HL-60/S4 treated with retinoic acid at 250 ng/mL for 4 days and 3 days (cell line): ENCODE measurements around the gene RASSF7.

Source experiments
- in situ Hi-C: fragments of 300-500 bp; cut with MboI; formaldehyde crosslinking; loops from 2 replicates; pipeline ENCODE4 v1.7.0; 2022; ENCODE audit warnings: low sequenced_read_pairs

RASSF7 gene

DNA sequence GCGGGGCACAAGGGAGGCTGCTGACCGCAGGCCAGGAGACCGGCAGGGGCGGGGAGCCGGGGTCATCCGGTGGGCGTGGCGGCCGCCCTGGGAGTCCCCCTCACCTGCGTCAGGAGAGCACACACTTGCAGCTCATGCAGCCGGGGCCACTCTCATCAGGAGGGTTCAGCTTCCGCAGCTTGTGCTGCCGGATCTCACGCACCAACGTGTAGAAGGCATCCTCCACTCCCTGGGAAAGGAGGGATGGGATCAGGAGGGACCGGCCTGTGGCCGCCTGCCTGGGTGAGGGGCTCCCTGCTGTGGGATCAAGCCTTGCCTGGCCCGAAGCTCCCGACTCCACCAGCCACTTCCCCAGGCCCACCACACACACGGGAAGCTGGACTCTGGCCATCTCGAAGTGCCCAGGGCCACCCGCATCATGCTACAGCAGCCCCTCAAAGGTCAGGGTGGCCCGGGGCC, 28.2 kb upstream of the RASSF7 start:
- in situ Hi-C loops, result no loop called here

DNA sequence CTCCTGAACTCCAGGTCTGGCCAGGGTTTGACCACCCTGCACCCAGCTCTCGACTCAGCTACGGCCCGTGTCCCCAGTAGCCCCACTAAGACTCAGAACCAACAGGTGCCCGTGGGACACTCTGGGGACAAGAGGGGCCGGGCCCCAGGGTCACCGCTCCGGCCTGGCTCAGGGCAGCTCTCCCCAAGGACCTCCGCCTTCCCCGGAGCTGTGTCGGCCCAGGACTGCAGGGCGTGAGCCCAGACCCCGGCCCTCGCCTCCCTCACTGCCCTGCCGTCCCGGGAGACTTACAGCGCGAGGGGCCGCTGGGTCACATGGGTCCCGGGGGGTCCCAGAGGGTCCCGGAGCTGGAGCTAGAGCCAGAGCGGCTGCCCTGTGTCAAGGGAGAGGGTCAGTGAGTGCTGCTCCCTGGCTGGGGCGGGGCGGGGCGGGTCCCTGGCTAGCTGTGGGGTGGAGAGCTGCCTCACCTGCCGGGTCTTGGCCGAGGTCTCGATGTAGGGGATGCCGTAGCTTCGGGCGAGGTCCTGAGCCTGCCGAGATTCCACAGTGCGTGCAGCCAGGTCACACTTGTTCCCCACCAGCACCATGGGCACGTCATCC, 27.7 kb upstream of the RASSF7 start:
- in situ Hi-C loops, result no loop called here

GRCh38 chr11:533586-534395, 27.0 kb upstream of the RASSF7 start:
- in situ Hi-C loops, result no loop called here

DNA sequence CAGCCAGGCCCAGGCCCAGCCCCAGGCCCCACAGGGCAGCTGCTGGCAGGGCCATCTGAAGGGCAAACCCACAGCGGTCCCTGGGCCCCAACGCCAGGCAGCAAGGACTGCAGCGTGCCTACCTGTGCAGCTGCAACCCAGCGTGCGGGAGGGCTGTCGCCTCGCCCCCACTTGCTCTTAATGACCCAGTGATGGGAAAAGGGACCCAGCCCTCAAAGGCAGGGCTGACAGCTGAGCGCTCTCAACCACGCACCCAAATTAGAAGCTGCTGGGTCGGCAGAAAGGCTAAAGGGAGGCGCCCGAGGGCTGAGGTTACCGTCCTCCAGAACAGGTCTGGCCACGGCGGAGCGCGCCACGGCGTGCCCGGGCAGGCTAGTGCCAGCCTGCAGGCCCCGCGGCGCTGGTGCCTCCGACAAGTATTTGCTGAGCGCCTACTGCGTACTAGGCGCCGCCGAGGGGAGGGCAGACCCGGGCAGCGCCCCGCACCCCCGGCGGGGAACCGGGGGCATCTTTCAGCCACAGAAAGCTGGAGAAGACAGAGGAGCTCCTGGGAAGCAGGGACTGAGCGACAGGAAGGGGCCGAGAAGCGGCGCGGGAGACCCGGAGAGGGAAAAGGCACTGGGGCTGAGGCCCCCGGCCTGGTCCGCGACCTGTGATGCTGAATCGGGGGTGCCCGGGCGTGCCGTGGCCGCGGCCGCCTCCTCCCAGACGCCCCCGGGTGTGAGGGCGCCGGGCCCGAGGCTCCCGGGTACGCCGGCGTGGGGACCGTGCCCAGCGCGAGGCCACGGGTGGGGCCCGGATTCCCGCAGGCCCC, 26.2 kb upstream of the RASSF7 start:
- in situ Hi-C loops, result no loop called here

DNA sequence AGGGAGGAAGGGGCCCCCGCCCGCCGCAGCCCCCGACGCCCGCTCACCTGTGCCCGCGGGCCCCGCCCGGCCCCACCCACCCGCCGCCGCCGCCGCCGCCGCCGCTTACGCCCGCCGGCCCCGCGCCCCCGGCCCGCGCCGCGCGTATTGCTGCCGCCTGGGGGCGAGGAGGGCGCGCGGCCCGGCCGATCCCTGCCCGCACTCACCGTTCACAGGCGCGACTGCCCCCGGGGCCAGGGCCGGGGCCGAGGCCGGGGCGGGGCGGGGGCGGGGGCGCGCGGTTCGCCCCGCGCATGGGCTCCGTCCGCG, 25.6 kb upstream of the RASSF7 start:
- in situ Hi-C loops, result no loop called here

GRCh38 chr11:535519-536454, 25.0 kb upstream of the RASSF7 start, which contains the start of gene HRAS:
TSS of gene HRAS (minus strand) at chr11:535576.
- in situ Hi-C loops, result no loop called here

- in situ Hi-C loops, result no loop called here
Observed at GRCh38 chr11:536841-537621, 23.7 kb upstream of the RASSF7 start, which contains the start of gene LRRC56. TSS of gene LRRC56 (plus strand) at chr11:537527. CDS start at chr11:540685, 3,158 bp downstream.

- in situ Hi-C loops, result no loop called here
Observed at GRCh38 chr11:537622-538430, 22.9 kb upstream of the RASSF7 start.

- in situ Hi-C loops, result no loop called here
Observed at GRCh38 chr11:538431-539051, 22.2 kb upstream of the RASSF7 start.

DNA sequence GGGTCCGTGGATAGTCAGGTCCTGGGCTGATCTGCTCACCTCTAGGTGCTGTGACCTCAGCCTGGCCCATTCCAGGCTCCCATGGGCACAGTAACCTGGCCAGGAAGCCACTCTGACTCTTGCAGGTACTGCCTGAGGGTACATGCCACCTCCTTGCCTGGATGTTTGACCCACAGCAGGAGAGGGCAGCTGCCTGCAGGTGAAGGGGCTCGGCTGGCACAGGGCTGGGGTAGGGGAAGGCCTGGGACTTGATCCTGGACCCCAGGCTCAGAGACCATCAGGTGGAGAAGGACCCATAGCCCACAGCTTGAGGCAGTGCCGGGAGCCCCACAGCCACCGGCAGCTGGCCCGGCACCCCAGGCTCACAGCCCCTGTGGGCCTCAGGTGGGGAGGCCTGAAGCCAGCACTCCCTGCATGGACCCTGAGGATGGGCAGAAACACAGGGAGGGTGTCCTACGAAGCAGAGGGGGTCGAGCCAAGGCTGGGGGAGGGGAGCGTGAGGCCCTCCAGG, 20.7 kb upstream of the RASSF7 start:
- in situ Hi-C loops, result no loop called here

DNA sequence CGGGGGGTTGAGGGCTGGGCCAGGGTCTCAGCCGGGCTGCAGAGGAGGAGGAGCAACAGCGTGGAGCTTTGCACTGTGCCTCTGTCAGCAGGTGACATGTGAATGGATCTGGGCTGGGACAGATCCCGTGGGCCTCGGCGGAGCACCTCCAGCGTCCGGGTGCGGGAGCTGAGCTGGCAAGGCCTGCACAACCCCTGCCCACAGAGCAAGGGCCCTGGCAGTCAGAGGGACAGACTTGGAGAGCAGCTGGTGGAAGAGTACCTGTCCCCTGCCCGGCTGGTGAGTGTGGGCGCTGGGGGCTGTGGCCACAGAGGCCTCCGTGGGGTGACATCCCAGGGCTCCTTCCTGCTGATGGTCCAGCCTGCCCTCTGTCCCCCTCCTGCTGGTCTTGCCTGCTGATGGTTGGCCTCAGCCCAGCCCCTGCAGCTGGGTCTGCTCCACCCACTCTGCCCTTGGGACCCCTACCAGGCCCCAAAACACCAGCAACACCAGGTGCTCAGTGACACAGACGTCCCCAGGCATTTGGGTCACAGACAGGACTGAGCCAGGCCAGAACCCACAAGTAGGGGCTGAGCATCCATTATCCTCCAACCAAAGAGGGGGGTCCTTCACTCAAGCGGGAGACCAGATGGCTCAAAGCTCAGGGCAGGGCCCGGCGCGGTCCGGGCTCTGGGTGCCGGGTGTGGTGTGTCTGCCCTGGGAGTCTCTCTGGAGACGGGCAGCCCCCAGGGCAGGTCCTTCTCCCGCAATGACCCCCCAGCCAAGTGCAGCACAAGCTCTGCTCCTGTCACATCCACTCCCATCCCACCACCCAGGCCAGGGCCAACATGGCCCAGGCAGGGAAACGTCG, 20.0 kb upstream of the RASSF7 start:
- in situ Hi-C loops, result no loop called here

DNA sequence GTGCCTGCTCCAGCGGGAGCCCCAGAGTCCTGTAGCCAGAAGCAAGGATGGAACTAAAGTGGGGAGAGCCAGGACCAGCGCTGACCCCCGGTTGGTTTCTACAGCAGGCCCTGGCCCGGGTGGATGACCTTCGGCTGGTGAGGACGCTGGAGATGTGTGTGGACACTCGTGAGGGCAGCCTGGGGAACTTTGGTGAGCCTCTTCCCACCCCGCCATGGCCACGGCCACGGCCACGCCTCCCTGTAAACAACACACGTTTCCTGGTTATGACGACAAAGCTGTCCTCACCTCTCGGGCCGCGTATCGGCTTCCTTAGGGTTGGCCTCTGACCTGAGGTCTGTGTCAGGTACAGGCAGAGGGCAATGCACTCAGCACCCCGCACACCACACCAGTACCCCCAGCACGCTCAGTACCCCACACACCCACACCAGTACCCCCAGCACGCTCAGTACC, 19.3 kb upstream of the RASSF7 start:
- in situ Hi-C loops, result no loop called here

GRCh38 chr11:544817-545166, 16.0 kb upstream of the RASSF7 start:
- in situ Hi-C loops, result no loop called here

DNA sequence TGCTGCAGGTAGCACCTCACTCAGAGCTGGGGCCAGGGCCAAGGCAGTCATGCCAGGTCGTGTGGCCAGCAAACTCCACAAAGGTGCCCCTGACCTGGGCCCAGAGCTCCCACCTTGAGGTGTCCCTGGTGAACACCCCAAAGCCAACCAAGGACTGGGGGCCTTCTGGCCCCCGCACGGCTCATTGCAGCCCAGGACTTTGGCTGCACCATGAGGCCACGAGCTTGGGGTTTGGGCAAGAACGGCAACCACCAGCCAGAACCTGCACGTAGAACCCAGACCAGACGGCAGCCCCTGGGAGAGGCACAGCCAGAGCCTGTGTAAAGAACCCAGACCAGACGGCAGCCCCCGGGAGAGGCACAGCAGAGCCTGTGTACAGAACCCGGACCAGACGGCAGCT, 15.6 kb upstream of the RASSF7 start:
- in situ Hi-C loops, result no loop called here

DNA sequence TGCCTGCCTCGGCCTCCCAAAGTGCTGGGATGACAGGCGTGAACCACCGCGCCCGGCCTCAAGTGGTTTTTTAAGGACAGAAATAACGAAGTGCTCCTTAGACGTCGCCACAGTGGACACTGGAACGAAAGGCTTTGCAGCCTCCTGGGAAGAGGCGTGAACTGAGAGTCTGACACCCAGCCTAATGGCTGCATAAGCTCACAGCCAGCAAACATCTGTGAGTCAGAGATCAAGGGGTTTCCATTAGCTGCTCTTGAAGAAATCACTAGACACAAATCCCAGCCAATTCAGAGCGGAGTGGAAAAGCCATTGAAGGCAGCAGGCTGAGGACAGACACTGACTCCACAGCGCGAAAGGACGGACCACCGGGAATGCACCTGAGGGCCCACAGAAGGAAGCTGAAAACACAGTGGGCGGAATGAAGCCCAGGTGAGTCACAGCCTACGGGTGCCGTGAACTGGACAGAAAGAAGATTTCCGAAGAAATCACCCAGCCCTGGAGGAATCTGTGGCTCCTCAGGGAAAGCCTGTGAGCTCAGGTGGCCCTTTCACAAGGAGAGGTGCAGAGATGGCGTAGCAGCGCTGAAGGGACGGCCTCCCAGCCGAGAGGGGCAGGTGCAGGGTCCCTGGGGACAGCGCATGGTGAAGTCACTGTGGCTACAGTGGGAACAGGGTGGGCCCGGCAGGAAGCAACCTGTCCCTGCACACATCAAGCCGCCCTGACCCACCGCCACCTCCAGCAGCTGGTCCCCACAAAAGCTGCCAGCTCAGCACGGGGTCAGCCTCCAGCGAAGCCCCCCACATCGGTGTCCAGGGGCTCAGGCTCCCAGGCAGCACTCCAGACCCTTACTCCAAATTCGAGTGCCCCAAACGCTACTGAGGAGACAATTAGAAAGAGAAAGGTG, 11.8 kb upstream of the RASSF7 start:
- in situ Hi-C loops, result no loop called here

DNA sequence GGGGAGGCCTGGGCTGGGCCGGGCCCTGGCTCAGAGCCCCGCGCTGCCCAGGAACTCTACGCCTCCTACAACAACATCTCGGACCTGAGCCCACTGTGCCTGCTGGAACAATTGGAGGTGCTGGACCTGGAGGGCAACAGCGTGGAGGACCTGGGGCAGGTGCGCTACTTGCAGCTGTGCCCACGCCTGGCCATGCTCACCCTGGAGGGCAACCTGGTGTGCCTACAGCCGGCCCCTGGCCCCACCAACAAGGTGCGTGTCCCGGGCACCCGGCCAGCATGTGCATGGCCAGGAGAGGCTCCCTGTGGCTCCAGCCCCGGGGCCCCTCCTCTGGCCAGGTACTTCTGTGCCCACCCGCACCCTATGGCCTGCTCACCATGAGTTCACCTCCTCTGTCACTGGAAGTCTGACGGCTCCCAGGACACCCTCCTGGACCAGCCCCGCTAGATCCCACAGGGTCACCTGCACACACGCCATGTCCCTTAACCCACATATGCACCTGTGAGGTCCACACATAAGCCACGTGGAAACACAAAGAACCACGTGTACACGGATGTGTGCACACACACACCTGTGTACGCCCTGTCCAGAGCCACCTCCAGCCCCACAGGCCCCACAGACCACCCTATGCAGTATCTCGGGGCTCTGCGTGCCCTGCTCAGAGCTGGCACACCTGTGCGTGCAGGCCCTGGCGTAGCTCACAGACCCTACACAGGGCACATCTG, 10.6 kb upstream of the RASSF7 start:
- in situ Hi-C loops, result no loop called here
